HG03135 (cell line): ENCODE results near the gene ACVRL1.

Source experiments
- ATAC-seq: cut with Tn5 transposase; IDR thresholded peaks from one replicate; pipeline ENCODE4 v1.9.1; 2021; ENCODE audit warnings: mild to moderate bottlenecking, moderate library complexity; ENCODE audit not compliant: unreplicated experiment

Gene ACVRL1

GRCh38 chr12:51938726-51939125 lies 31.4 kb downstream of the ACVRL1 start:
- ATAC-seq = no peak

GRCh38 chr12:51941011-51941581 lies 33.8 kb downstream of the ACVRL1 start:
- ATAC-seq = no peak

- ATAC-seq = no peak
These were observed 34.3 kb downstream of the ACVRL1 start for GRCh38 chr12:51941604-51942003.

GRCh38 chr12:51942056-51942455 lies 34.8 kb downstream of the ACVRL1 start:
- ATAC-seq = no peak

- no peak for ATAC-seq
These were observed 35.2 kb downstream of the ACVRL1 start for GRCh38 chr12:51942501-51943000.

- ATAC-seq = no peak
These were observed 36.0 kb downstream of the ACVRL1 start for GRCh38 chr12:51943346-51943745.

GRCh38 chr12:51944608-51945233 lies 37.4 kb downstream of the ACVRL1 start:
- no peak for ATAC-seq

- no peak for ATAC-seq
These were observed 40.1 kb downstream of the ACVRL1 start for GRCh38 chr12:51947246-51947996.

- ATAC-seq = no peak
These were observed 40.8 kb downstream of the ACVRL1 start for GRCh38 chr12:51948066-51948465.

GRCh38 chr12:51949342-51950030 lies 42.2 kb downstream of the ACVRL1 start:
- ATAC-seq = no peak

- peak; percentile 22 for ATAC-seq
These were observed 43.4 kb downstream of the ACVRL1 start for GRCh38 chr12:51950682-51951198.

GRCh38 chr12:51951199-51951842 lies 44.0 kb downstream of the ACVRL1 start, which contains the start of gene ACVR1B:
Gene ACVR1B (plus strand): TSS chr12:51951699. CDS start chr12:51951744, 45 bp downstream.
- ATAC-seq = peak; percentile 78

GRCh38 chr12:51951843-51952722 lies 44.8 kb downstream of the ACVRL1 start:
- ATAC-seq = no peak

GRCh38 chr12:51953089-51953488 lies 45.8 kb downstream of the ACVRL1 start:
- ATAC-seq = no peak

GRCh38 chr12:51953864-51954263 lies 46.6 kb downstream of the ACVRL1 start:
- ATAC-seq = no peak

GRCh38 chr12:51954561-51955361 lies 47.5 kb downstream of the ACVRL1 start:
- no peak for ATAC-seq

- ATAC-seq = no peak
These were observed 48.4 kb downstream of the ACVRL1 start for GRCh38 chr12:51955702-51956101.

- ATAC-seq = no peak
These were observed 51.2 kb downstream of the ACVRL1 start for GRCh38 chr12:51958542-51958941.

GRCh38 chr12:51959211-51959610 lies 51.9 kb downstream of the ACVRL1 start:
- ATAC-seq = no peak
